ENCODE data around the gene MDP1. TPM values are rescaled to one million over a fixed set of nuclear protein-coding genes. Genes with fewer than 3 reads are reported as not detected.

Gene MDP1
- total and polyA plus RNA-seq, 2 of the 8 experiments (the other 6 are each of a cell fraction or from before 2014, with no cell fraction given): 17.7 to 32.2 TPM

- TF ChIP-seq, protein P1, sequence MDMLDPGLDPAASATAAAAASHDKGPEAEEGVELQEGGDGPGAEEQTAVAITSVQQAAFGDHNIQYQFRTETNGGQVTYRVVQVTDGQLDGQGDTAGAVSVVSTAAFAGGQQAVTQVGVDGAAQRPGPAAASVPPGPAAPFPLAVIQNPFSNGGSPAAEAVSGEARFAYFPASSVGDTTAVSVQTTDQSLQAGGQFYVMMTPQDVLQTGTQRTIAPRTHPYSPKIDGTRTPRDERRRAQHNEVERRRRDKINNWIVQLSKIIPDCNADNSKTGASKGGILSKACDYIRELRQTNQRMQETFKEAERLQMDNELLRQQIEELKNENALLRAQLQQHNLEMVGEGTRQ (IDR thresholded peaks at IDR 0.05; ENCODE audit: low read length): no peak
- TF ChIP-seq PHF8 (conservative IDR thresholded peaks at IDR 0.05; ENCODE audit: low read depth, low read length) (no peak), POLR2A (IDR thresholded peaks at IDR 0.05; ENCODE audit: control extremely low read depth in 1 of 2, low read depth in 2 of 2, low read length in 2 of 2) (no peak), SIX5 (IDR thresholded peaks at IDR 0.05; ENCODE audit: low read depth, low read length) (no peak), NANOG (IDR thresholded peaks at IDR 0.05; ENCODE audit: insufficient read depth, low read depth, low read length, poor library complexity, severe bottlenecking) (no peak), SIRT6 (IDR thresholded peaks at IDR 0.05; ENCODE audit: low read length) (no peak), HDAC6 (IDR thresholded peaks at IDR 0.05; ENCODE audit: low read depth, low read length) (no peak)
Measured at GRCh38 chr14:24185026-24185425, 30.8 kb downstream of the MDP1 start (continued).

Data from H1 (cell line).